ENCODE measurements around the gene RAB17. TPM values are rescaled to one million over a fixed set of nuclear protein-coding genes. Genes with fewer than 3 reads are reported as not detected.

The RAB17 gene
- total RNA-seq, 1 experiment from 2014 or later = 23.6 TPM

GRCh38 chr2:237566401-237567235, 23.9 kb downstream of the RAB17 start, which contains the start of gene PRLH:
PRLH (plus strand) TSS chr2:237566574; CDS start chr2:237566574, 0 bp downstream.
- Histone ChIP-seq H3K4me1 (ENCODE audit: control insufficient read depth, insufficient read depth, low read length) (no peaks in the 10 kb centered on the region), H3K9me3 (ENCODE audit: control insufficient read depth, insufficient read depth, low read depth, low read length) (no peaks in the 10 kb centered on the region), H3K4me3 (ENCODE audit: low read depth in 2 of 2, low read length in 2 of 2) (no peak within 1 kb of the TSS), H3K27ac (ENCODE audit: low read length) (no peak within 1 kb of the TSS), H3K27me3 (ENCODE audit: control insufficient read depth, insufficient read depth, low read length) (no peaks in the 10 kb centered on the region), H3K36me3 (ENCODE audit: control insufficient read depth, insufficient read depth, low read length) (no peaks in the 10 kb centered on the region)
- CTCF ChIA-PET = no interaction called here
- no peak for DNase-seq (ENCODE audit: low read depth, low spot score)
- 0 out of 2 replicates have a peak, but pooled peaks have one; percentile 33 for ATAC-seq
- POLR2A ChIA-PET = no interaction called here
- in situ Hi-C loops (cut with HindIII; ENCODE audit: low pct_unique_long_range_greater_than_20kb, low sequenced_read_pairs) = no loop called here
- intact Hi-C loops (cut with micrococcal nuclease; ENCODE audit: unreplicated experiment) = no loop called here
- BruUV-seq (replicated peaks) = no TSS peak
- no peak for TF ChIP-seq SIN3A (IDR thresholded peaks at IDR 0.05; ENCODE audit: borderline replicate concordance, insufficient read depth, low read depth, low read length)
- TF ChIP-seq TCF7L2 (IDR thresholded peaks at IDR 0.05; ENCODE audit: low read depth, low read length) = no peak
- no peak for TF ChIP-seq POLR2AphosphoS5 (IDR thresholded peaks at IDR 0.05; ENCODE audit: low read depth, low read length)
- TF ChIP-seq REST (IDR thresholded peaks at IDR 0.05; ENCODE audit: insufficient read depth in 1 of 2, low read depth in 2 of 2, low read length in 1 of 2) = no peak
- no peak for TF ChIP-seq CTCF (IDR thresholded peaks at IDR 0.05)

- in situ Hi-C loops (cut with HindIII; ENCODE audit: low pct_unique_long_range_greater_than_20kb, low sequenced_read_pairs) (no loop called here), intact Hi-C loops (cut with micrococcal nuclease; ENCODE audit: unreplicated experiment) (no loop called here)
- H3K9me3 ChIP-seq (ENCODE audit: control insufficient read depth, insufficient read depth, low read depth, low read length) = no peaks in the 10 kb centered on the region
- no peaks in the 10 kb centered on the region for H3K27me3 ChIP-seq (ENCODE audit: control insufficient read depth, insufficient read depth, low read length)
- ATAC-seq (no peak), DNase-seq (ENCODE audit: low read depth, low spot score) (no peak)
- ChIA-PET POLR2A (no interaction called here), CTCF (no interaction called here)
- no peaks in the 10 kb centered on the region for H3K4me1 ChIP-seq (ENCODE audit: control insufficient read depth, insufficient read depth, low read length)
- H3K4me3 ChIP-seq (ENCODE audit: low read depth in 2 of 2, low read length in 2 of 2) = no peak overlapping the region
- H3K36me3 ChIP-seq (ENCODE audit: control insufficient read depth, insufficient read depth, low read length) = no peaks in the 10 kb centered on the region
- BruUV-seq (replicated peaks) = no TSS peak
- no peak overlapping the region for H3K27ac ChIP-seq (ENCODE audit: low read length)
- TF ChIP-seq TCF7L2 (IDR thresholded peaks at IDR 0.05; ENCODE audit: low read depth, low read length) (no peak), POLR2AphosphoS5 (IDR thresholded peaks at IDR 0.05; ENCODE audit: low read depth, low read length) (no peak), CTCF (IDR thresholded peaks at IDR 0.05) (no peak), REST (IDR thresholded peaks at IDR 0.05; ENCODE audit: insufficient read depth in 1 of 2, low read depth in 2 of 2, low read length in 1 of 2) (no peak), SIN3A (IDR thresholded peaks at IDR 0.05; ENCODE audit: borderline replicate concordance, insufficient read depth, low read depth, low read length) (no peak)
These were observed 24.6 kb downstream of the RAB17 start for GRCh38 chr2:237565974-237566373.
